Spleen (tissue), 11 donors: ENCODE results near the gene RAB24. TPM values are rescaled to one million over a fixed set of nuclear protein-coding genes. Genes with fewer than 3 reads are reported as not detected.

Source experiments
- DNase-seq: peaks from one replicate; pipeline ENCODE4 v3.0.0-alpha.2; 2020
- H3K27ac ChIP-seq, 8 donors: fragments of 200-600 bp; sonication (generic) in 7 of 8; 1 replicate in 4 of 8; 2 replicates in 4 of 8; pipeline versions ENCODE4 v1.5.0 to v1.8.0; 2016 to 2021; ENCODE audit warnings: inconsistent platforms in 4 of 8, mild to moderate bottlenecking in 4 of 8, moderate library complexity in 1 of 8
- H3K27me3 ChIP-seq, 7 donors: fragments of 200-600 bp; sonication (generic) in 6 of 7; replicated peaks in 1 of 7; 1 replicate in 4 of 7; 2 replicates in 3 of 7; pipeline versions ENCODE4 v1.5.0 to v1.8.0; 2016 to 2021; ENCODE audit warnings: inconsistent platforms in 3 of 7, mild to moderate bottlenecking in 1 of 7
- H3K36me3 ChIP-seq, 6 donors: fragments of 200-600 bp; sonication (generic) in 5 of 6; 1 replicate in 4 of 6; 2 replicates in 2 of 6; pipeline versions ENCODE4 v1.5.0 to v1.8.0; 2016 to 2021; ENCODE audit warnings: inconsistent platforms in 2 of 6
- H3K4me1 ChIP-seq, 6 donors: fragments of 200-600 bp; sonication (generic) in 5 of 6; 1 replicate in 3 of 6; 2 replicates in 3 of 6; pipeline versions ENCODE4 v1.5.0 to v1.8.0; 2016 to 2021; ENCODE audit warnings: inconsistent platforms in 3 of 6
- H3K4me3 ChIP-seq, 8 donors: fragments of 200-600 bp; sonication (generic) in 7 of 8; 1 replicate in 4 of 8; 2 replicates in 4 of 8; pipeline versions ENCODE4 v1.5.0 to v1.8.0; 2016 to 2021; ENCODE audit warnings: inconsistent platforms in 4 of 8, mild to moderate bottlenecking in 4 of 8, moderate library complexity in 2 of 8
- H3K9me3 ChIP-seq, 8 donors: fragments of 200-600 bp; sonication (generic) in 7 of 8; 1 replicate in 4 of 8; 2 replicates in 4 of 8; pipeline versions ENCODE4 v1.5.0 to v1.8.0; 2016 to 2021; ENCODE audit warnings: inconsistent platforms in 4 of 8
- CTCF ChIP-seq, 11 experiments: fragments of 200-600 bp in 7 of 11; fragments of 450-650 bp in 4 of 11; sonication (generic) in 4 of 11; IDR thresholded peaks in 8 of 11; conservative IDR thresholded peaks in 3 of 11; 1 replicate in 7 of 11; 2 replicates in 4 of 11; pipeline versions ENCODE4 v1.4.0 to v1.8.0; 2016 to 2021; ENCODE audit warnings: antibody characterized with exemption in 11 of 11, inconsistent platforms in 4 of 11, mild to moderate bottlenecking in 1 of 11
- POLR2A ChIP-seq, 3 donors: fragments of 450-650 bp; IDR thresholded peaks; one replicate each; pipeline ENCODE4 v1.5.1; 2017; ENCODE audit warnings: antibody characterized with exemption in 3 of 3, mild to moderate bottlenecking in 1 of 3
- POLR2AphosphoS5 ChIP-seq, 3 donors: sonication (generic); formaldehyde crosslinking; IDR thresholded peaks; one replicate each; pipeline ENCODE4 v1.5.1; 2017; ENCODE audit warnings: antibody characterized with exemption in 3 of 3
- WGBS, 5 donors: extraction: QIAGEN DNeasy Blood & Tissue Kit in 3 of 5; methylation state at CpG; one replicate each; pipeline versions ENCODE4 v1.1.5 to v1.1.7; 2013 to 2018; 5-methylcytosine and 5-hydroxymethylcytosine counted together
- intact Hi-C: fragments of 100-400 bp; cut with DNase I; formaldehyde crosslinking; loops from one replicate; pipeline ENCODE4 v1.15.0; 2023; ENCODE audit warnings: low total_unique reads
- polyA plus RNA-seq, 3 donors: library from polyadenylated mRNA; stranded (reverse); fragments of 200-250 nt; gene quantifications; one replicate each; pipeline ENCODE4 v1.2.1, GENCODE V29; 2013
- total RNA-seq, 7 donors: library from RNA; depleted of rRNA in 3 of 7; stranded (reverse); fragments of >200 nt in 3 of 7; fragmentation: NEBNext Ultra II Directional in 4 of 7; extraction: Animal tissue kit (Norgen Biotek cat#: 25700) in 4 of 7; gene quantifications; one replicate each; pipeline versions ENCODE4 v1.1.0 to v1.2.1, GENCODE V29; 2016 to 2021
- donor health status: healthy with polysubstance abuse.
- donor health status: DM: no; HTN: no; CAD: no; lungs with moderate emphysema.
- donor health status: DM: no; HTN: no; CAD: no.
- donor health status: Bipolar disorder and iron deficiency.
- donor health status: healthy.
- donor health status: DM: no; HTN: no; CAD: no.
- donor health status: DM: yes; HTN: yes; CAD: no.

Gene RAB24
- total and polyA plus RNA-seq, 10 donors = 52.1 to 181 (median 83.7) TPM

- TF ChIP-seq CTCF (IDR thresholded peaks at IDR 0.05 in 8 of 11, conservative IDR thresholded peaks at IDR 0.05 in 3 of 11) (no peak), POLR2A (IDR thresholded peaks at IDR 0.05) (no peak), POLR2AphosphoS5 (IDR thresholded peaks at IDR 0.05) (no peak)
- Histone ChIP-seq H3K27me3 (no peaks in the 10 kb centered on the region), H3K4me1 (no peaks in the 10 kb centered on the region), H3K9me3 (no peaks in the 10 kb centered on the region), H3K36me3 (peaks cover 0 to 100% (median 70%) of the 10 kb centered on the region in 6 donors), H3K27ac (no peak overlapping the region), H3K4me3 (no peak overlapping the region)
- no peak for DNase-seq
- intact Hi-C loops = no loop called here
- 95 to 98% (median 96%) methylated on average over 7 of the region's 7 CpGs for WGBS, 5 donors
Measured at GRCh38 chr5:177269232-177269895, 34.2 kb downstream of the RAB24 start.

- Histone ChIP-seq H3K27ac (no peak overlapping the region), H3K4me1 (no peaks in the 10 kb centered on the region), H3K36me3 (peaks cover 0 to 100% (median 72%) of the 10 kb centered on the region in 6 donors), H3K27me3 (no peaks in the 10 kb centered on the region), H3K4me3 (no peak overlapping the region), H3K9me3 (no peaks in the 10 kb centered on the region)
- intact Hi-C loops = no loop called here
- peak in 1 of 3 donors; percentile 53 for TF ChIP-seq POLR2AphosphoS5 (IDR thresholded peaks at IDR 0.05)
- no peak for TF ChIP-seq CTCF (IDR thresholded peaks at IDR 0.05 in 8 of 11, conservative IDR thresholded peaks at IDR 0.05 in 3 of 11)
- no peak for TF ChIP-seq POLR2A (IDR thresholded peaks at IDR 0.05)
- WGBS, 5 donors = 90 to 94% (median 94%) methylated on average over 16 of the region's 16 CpGs
- no peak for DNase-seq
Measured at GRCh38 chr5:177265395-177265794, 38.1 kb downstream of the RAB24 start.

GRCh38 chr5:177264178-177264577, 39.3 kb downstream of the RAB24 start:
- Histone ChIP-seq H3K9me3 (no peaks in the 10 kb centered on the region), H3K27ac (no peak overlapping the region), H3K4me1 (no peaks in the 10 kb centered on the region), H3K27me3 (no peaks in the 10 kb centered on the region), H3K36me3 (peaks cover 2 to 100% (median 74%) of the 10 kb centered on the region in 6 donors), H3K4me3 (no peak overlapping the region)
- DNase-seq = no peak
- TF ChIP-seq CTCF (IDR thresholded peaks at IDR 0.05 in 8 of 11, conservative IDR thresholded peaks at IDR 0.05 in 3 of 11) (no peak), POLR2A (IDR thresholded peaks at IDR 0.05) (no peak), POLR2AphosphoS5 (IDR thresholded peaks at IDR 0.05) (no peak)
- intact Hi-C loops = no loop called here
- 4 to 88% (median 76%) methylated on average over 1 of the region's 1 CpG for WGBS, 5 donors

- H3K27me3 ChIP-seq = no peaks in the 10 kb centered on the region
- 87 to 100% (median 98%) methylated on average over 1 of the region's 1 CpG for whole genome bisulfite sequencing, 5 donors
- no peak for TF ChIP-seq POLR2AphosphoS5 (IDR thresholded peaks at IDR 0.05)
- TF ChIP-seq POLR2A (IDR thresholded peaks at IDR 0.05) = no peak
- no peak for TF ChIP-seq CTCF (IDR thresholded peaks at IDR 0.05 in 8 of 11, conservative IDR thresholded peaks at IDR 0.05 in 3 of 11)
- H3K4me3 ChIP-seq = no peak overlapping the region
- H3K36me3 ChIP-seq = peaks cover 2 to 100% (median 79%) of the 10 kb centered on the region in 6 donors
- H3K27ac ChIP-seq = no peak overlapping the region
- DNase-seq = no peak
- intact Hi-C loops = no loop called here
- H3K4me1 ChIP-seq = no peaks in the 10 kb centered on the region
- H3K9me3 ChIP-seq = no peaks in the 10 kb centered on the region
Measured at GRCh38 chr5:177261510-177261909, 42.0 kb downstream of the RAB24 start.
